Measurements from ENCODE around the gene APOL1.

APOL1 gene

DNA sequence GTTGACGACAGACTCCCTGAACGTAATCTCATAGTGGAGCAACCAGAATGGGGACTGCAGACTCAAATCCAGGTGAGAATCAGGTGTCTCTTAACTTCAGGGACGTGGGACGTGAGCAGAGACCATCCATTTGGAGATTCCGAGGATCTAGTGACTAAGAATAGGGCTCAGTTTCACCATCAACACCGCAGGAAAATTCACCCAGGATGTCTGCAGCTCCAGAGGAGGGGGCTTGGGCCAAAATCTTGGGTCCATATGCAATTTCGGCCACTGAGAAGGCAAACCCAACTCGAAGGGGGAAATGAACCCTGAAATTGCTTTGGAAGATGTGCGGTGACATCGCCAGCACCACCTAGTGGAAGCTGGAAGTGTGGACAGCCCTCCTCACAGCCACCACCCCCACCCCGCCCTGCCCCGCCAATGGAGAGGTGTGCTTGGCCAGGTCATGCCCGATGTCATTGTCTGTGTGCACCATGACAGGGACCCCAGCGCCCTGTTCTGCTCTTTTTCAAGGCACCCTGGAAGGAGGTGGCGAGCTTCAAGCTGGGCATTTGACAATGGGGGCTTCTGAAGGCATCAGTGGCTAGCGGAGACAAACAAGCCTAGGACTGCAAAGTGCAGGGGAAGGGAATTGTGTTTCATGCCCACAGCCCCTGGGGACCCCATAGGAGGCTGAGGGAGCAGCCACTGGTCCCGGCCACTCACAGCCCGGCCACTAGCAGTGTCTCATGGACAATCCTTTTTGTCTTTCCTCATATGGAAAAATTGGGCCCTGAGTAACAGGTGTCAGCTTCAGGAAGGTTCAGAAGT lies 24.8 kb downstream of the APOL1 start:
- Histone ChIP-seq H3K4me3 (ENCODE audit: low read length) (no peak overlapping the region), H3K4me1 (ENCODE audit: insufficient read depth, low read length) (peaks cover 11% of the 10 kb centered on the region), H3K36me3 (ENCODE audit: insufficient read depth, low read length) (peaks cover 11% of the 10 kb centered on the region), H3K9me3 (ENCODE audit: low read length) (no peaks in the 10 kb centered on the region), H2AFZ (ENCODE audit: low read depth, low read length) (no peak overlapping the region), H3K27me3 (ENCODE audit: insufficient read depth, low read length) (no peaks in the 10 kb centered on the region)

DNA sequence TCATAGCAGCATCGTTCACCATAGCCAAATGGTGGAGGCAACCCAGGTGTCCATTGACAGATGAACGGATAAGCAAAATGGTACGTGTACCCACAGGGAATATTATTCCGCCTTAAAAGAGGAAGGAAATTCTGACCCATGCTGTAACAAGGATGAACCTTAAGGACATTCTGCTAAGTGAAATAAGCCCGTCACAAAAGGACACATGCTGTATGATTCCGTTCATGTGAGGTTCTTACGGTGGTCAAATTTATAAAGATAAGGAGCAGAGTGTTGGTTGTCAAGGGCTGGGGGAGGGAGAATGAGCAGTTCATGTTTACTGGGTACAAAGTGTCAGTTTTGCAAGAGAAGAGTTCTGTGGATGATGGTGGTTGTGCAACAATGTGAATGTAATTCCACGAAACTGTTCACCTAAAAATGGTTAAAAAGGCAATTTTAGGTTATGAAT lies 26.3 kb downstream of the APOL1 start:
- no peaks in the 10 kb centered on the region for H3K27me3 ChIP-seq (ENCODE audit: insufficient read depth, low read length)
- peaks cover 11% of the 10 kb centered on the region for H3K4me1 ChIP-seq (ENCODE audit: insufficient read depth, low read length)
- H2AFZ ChIP-seq (ENCODE audit: low read depth, low read length) = no peak overlapping the region
- H3K36me3 ChIP-seq (ENCODE audit: insufficient read depth, low read length) = peaks cover 21% of the 10 kb centered on the region
- no peaks in the 10 kb centered on the region for H3K9me3 ChIP-seq (ENCODE audit: low read length)
- no peak overlapping the region for H3K4me3 ChIP-seq (ENCODE audit: low read length)

DNA sequence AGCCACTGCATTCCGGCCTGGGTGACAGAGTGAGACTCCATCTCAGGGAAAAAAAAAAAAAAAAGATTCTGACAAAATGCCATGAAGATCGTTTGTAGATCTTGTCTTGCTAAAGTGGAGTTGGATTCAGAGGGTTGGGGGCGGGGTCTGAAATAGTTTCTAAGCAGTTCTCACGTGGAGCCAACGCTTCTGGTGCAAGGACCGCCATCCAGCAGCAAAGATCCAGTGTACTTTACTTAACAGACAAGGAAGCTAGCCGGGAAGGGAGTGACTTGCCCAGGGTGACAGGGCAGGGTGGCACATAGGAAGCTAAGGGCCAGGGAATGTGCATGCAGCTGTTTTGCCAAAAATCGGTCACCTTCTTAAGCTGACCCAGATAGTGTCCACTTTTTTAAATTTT lies 27.4 kb downstream of the APOL1 start:
- Histone ChIP-seq H3K4me1 (ENCODE audit: insufficient read depth, low read length) (peaks cover 11% of the 10 kb centered on the region), H3K27me3 (ENCODE audit: insufficient read depth, low read length) (no peaks in the 10 kb centered on the region), H3K4me3 (ENCODE audit: low read length) (no peak overlapping the region), H3K36me3 (ENCODE audit: insufficient read depth, low read length) (peaks cover 32% of the 10 kb centered on the region), H3K9me3 (ENCODE audit: low read length) (no peaks in the 10 kb centered on the region), H2AFZ (ENCODE audit: low read depth, low read length) (no peak overlapping the region)

DNA sequence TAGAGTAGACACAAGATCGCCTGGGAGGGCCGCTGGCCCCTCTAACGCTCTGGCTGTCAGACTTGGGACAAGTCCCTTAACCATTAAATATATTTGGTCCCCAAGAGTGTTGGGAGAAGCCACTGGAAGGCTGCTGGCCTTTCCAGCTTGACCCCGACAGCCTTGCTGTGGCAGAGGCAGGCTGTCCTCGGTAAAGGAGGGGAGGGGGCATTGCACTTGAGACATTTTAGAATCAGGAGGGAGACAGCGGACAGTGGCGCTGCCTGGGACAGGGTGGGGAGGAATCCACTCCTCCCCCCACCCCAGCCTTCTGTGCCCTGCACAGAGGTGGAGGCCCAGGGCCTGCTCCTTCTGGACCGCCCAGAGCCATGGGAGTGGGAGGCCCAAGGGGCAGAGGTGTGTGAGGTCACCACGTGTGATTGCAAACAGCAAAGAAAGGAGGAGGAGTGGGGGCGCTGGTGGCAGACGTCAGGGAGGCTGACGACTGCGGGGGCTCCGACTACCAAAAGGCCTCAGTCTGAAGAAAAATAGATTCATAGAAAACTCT lies 28.9 kb downstream of the APOL1 start:
- peaks cover 38% of the 10 kb centered on the region for H3K36me3 ChIP-seq (ENCODE audit: insufficient read depth, low read length)
- H3K9me3 ChIP-seq (ENCODE audit: low read length) = no peaks in the 10 kb centered on the region

DNA sequence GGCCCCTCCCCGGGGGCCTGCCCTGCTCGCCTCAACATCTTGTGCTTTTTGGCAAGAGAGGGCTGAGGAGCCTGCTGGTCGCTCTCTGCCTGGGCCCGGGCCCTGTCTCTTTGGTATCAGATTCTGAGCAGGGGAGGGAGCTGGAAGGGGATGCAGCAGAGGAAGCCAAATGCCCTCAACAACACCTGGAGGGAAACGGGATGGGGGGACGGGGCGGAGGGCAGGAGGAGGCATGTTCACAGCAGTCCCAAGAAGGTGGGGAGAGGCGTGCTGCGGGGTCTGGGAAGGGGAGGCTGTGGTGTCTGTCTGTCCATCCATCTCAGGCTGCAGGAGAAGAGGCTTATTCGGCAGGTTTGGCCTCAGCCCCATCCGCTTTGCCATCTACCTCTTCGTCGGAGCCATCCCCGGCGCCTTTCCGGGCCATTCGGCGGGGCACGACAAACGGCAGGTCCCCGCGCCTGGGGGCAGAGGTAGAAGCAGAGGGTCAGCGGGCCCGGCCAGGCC lies 29.4 kb downstream of the APOL1 start:
- Histone ChIP-seq H2AFZ (ENCODE audit: low read depth, low read length) (no peak overlapping the region), H3K4me1 (ENCODE audit: insufficient read depth, low read length) (peaks cover 11% of the 10 kb centered on the region), H3K9me3 (ENCODE audit: low read length) (no peaks in the 10 kb centered on the region), H3K36me3 (ENCODE audit: insufficient read depth, low read length) (peaks cover 41% of the 10 kb centered on the region), H3K4me3 (ENCODE audit: low read length) (no peak overlapping the region), H3K27me3 (ENCODE audit: insufficient read depth, low read length) (no peaks in the 10 kb centered on the region)

More for the DNA sequence above, 28.9 kb downstream of the APOL1 start:
- no peaks in the 10 kb centered on the region for H3K27me3 ChIP-seq (ENCODE audit: insufficient read depth, low read length)
- no peak overlapping the region for H3K4me3 ChIP-seq (ENCODE audit: low read length)
- no peak overlapping the region for H2AFZ ChIP-seq (ENCODE audit: low read depth, low read length)
- peaks cover 11% of the 10 kb centered on the region for H3K4me1 ChIP-seq (ENCODE audit: insufficient read depth, low read length)

DNA sequence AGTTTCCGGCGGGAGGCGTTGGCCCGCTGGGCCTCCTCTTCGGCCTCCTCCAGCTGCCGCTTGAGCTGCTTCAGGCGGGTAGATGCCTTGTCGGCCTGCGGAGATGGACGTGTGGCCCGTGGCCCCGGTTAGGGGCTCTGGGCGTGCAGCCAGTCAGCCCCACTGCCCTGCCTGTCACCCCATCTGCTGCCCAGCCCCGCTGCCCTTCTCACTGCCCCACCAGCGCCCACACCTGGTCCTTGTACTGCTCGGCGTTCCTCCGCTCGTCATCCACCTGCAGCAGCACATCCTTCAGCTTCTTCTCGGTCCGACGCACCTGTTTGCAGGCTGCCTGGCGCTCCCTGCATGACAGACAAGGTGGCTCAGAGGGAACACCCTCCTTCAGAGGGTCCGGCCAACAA lies 31.2 kb downstream of the APOL1 start:
- Histone ChIP-seq H3K4me3 (ENCODE audit: low read length) (no peak overlapping the region), H3K27me3 (ENCODE audit: insufficient read depth, low read length) (no peaks in the 10 kb centered on the region), H2AFZ (ENCODE audit: low read depth, low read length) (no peak overlapping the region), H3K36me3 (ENCODE audit: insufficient read depth, low read length) (peaks cover 57% of the 10 kb centered on the region), H3K4me1 (ENCODE audit: insufficient read depth, low read length) (peaks cover 11% of the 10 kb centered on the region), H3K9me3 (ENCODE audit: low read length) (no peaks in the 10 kb centered on the region)

DNA sequence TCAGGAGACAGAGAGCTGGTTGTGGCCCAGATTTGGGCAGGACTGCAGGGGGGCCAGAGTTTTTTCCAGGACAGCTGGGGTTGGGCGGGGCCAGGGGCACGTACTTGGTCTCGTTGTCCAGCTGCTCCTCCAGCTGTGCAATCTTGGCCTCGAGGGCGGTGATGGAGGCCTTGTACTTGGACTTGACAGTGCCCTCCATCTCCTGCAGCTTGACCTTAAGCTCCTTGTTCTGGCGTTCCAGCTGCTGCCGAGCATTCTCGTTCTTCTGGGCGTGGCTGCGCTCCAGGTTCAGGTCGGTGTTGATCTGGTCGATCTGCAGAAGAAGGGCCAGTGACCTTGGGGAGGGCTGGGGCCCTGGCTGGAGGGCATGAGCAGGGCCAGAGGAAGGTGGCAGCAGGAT lies 32.1 kb downstream of the APOL1 start:
- H3K4me1 ChIP-seq (ENCODE audit: insufficient read depth, low read length) = peaks cover 11% of the 10 kb centered on the region
- H2AFZ ChIP-seq (ENCODE audit: low read depth, low read length) = no peak overlapping the region
- H3K4me3 ChIP-seq (ENCODE audit: low read length) = no peak overlapping the region
- peaks cover 66% of the 10 kb centered on the region for H3K36me3 ChIP-seq (ENCODE audit: insufficient read depth, low read length)
- no peaks in the 10 kb centered on the region for H3K9me3 ChIP-seq (ENCODE audit: low read length)
- no peaks in the 10 kb centered on the region for H3K27me3 ChIP-seq (ENCODE audit: insufficient read depth, low read length)

DNA sequence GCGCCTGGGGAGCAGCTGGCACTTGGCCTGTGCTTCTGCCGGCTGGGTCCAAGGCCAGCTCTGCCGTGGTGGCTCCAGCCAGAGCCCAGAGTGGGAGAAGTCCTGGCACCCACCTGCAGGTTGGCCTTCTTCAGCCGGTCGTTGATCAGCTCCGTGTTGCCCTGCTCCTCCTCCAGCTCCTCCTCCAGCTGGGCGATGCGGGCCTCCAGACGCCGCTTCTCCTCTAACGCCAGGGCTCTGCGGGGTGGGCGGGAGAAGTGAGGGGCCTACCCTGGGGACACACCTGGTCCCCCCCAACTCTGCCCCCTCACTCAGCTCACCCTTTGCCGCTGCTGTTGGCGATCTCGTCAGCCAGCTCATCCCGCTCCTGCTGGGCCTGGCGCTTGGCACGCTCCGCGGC lies 32.6 kb downstream of the APOL1 start:
- peaks cover 11% of the 10 kb centered on the region for H3K4me1 ChIP-seq (ENCODE audit: insufficient read depth, low read length)
- no peak overlapping the region for H3K4me3 ChIP-seq (ENCODE audit: low read length)
- H3K36me3 ChIP-seq (ENCODE audit: insufficient read depth, low read length) = peaks cover 66% of the 10 kb centered on the region

DNA sequence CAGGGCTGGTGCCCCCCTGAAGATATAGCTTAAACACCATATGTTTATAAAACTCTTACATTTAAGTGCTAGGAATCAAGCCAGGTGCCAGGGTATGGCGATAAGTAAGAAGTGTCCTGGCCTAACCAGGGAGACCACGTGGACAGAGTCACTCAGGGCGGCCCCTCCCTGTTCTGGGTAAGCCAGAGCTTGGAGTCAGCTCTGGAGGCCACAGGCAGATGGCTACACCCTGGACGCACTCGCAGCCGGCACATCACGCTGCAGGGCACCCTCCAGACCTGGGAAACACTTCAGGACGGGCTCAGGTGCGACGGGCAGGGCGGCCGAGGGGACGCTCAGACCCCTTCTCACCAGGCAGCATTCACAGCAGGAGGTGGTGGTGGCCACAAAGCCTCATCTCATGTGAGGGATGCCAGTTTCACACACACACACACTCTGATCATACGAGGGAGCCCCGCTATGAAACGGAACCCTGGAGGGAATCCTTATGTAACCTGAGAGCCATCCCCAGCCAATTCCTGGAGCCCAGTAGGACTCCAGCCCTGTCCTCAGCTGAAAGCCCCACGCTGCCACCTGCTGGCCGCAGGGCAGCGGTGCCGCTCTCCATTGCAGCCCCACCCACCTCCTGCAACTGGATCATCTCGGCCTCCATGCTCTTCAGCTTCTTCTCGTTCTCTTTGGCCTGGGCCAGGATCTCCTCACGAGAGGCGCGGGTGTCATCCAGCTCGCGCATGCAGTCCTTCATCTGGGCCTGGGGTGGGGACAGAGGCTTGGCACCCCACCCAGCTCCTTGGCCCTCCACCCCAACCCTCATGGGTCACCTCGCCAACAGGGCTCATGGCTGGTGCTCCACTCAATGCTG lies 33.4 kb downstream of the APOL1 start:
- H3K36me3 ChIP-seq (ENCODE audit: insufficient read depth, low read length) = peaks cover 63% of the 10 kb centered on the region

More for the DNA sequence above, 32.6 kb downstream of the APOL1 start:
- Histone ChIP-seq H3K9me3 (ENCODE audit: low read length) (no peaks in the 10 kb centered on the region), H3K27me3 (ENCODE audit: insufficient read depth, low read length) (no peaks in the 10 kb centered on the region), H2AFZ (ENCODE audit: low read depth, low read length) (no peak overlapping the region)

DNA sequence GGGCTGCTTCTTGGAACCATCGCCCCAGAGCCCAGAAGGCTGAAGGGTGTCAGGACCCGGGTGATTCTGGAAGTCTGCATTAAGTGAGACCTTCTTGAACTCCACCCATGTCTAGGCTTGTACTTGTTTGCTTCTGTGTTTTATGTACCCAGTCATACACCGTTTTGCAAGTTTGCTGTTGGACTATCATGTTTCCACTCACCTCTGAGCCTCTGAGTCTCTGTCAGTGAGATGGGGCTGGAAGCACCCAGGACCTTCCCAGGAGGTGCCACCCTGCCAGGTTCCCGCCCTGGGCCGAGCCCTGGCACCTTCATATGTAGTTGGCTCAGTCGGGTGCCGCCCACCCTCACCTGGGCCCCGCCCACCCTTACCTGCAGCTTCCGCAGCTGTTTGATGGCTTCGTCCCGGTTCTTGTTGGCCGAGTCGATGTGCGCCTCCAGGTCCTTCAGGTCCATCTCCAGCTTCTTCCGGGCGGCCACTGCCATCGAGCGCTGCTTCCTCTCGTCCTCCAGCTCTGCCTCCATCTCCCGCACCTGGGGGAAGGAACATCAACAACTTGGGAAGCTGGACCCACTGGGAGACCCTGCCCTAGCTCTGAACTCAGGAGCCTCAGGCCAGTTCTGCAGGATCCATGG lies 35.1 kb downstream of the APOL1 start:
- Histone ChIP-seq H3K36me3 (ENCODE audit: insufficient read depth, low read length) (peaks cover 67% of the 10 kb centered on the region), H3K4me3 (ENCODE audit: low read length) (no peak overlapping the region), H3K9me3 (ENCODE audit: low read length) (peaks cover 10% of the 10 kb centered on the region), H3K27me3 (ENCODE audit: insufficient read depth, low read length) (no peaks in the 10 kb centered on the region), H2AFZ (ENCODE audit: low read depth, low read length) (no peak overlapping the region), H3K4me1 (ENCODE audit: insufficient read depth, low read length) (no peaks in the 10 kb centered on the region)

More for the DNA sequence above, 33.4 kb downstream of the APOL1 start:
- no peak overlapping the region for H3K4me3 ChIP-seq (ENCODE audit: low read length)
- H3K4me1 ChIP-seq (ENCODE audit: insufficient read depth, low read length) = peaks cover 11% of the 10 kb centered on the region
- no peaks in the 10 kb centered on the region for H3K27me3 ChIP-seq (ENCODE audit: insufficient read depth, low read length)
- H3K9me3 ChIP-seq (ENCODE audit: low read length) = no peaks in the 10 kb centered on the region
- no peak overlapping the region for H2AFZ ChIP-seq (ENCODE audit: low read depth, low read length)

DNA sequence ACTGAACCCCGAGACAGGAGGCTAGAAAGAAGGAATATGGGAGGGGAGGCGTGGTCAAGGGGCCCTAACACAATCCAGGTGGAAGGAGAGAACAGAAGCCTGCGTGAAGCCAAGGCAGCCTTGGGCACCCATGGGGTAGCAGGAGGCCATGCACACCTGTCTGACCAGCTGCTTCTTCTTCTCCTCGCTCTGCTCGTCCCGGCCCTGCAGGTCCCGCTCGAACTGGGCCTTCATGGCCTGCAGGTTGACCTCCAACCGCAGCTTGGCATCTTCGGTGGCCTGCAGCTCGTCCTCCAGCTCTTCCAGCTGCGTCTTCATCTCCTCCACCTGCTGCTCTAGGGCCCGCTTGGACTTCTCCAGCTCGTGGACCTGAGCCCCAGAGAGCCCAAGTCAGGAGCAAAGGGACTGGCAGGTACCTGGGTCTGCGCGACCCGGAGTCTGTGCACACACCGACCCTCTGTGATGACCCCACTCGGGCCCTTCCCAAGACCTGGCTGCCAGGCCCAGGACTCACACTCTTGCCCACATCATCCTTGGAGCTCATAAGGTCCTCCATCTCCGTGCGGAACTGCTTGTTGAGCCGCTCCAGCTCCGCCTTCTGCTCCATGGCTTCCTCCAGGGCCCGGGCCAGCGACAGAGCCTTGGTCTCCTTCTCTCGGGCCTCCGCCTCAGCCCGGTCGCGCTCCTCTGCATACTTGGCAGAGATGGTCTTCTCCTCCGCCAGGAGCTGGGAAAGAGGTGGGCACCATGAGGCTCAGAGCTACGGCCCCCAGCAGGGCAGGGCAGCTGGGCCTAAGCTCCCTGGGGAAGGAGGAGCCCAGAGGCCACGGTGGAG lies 35.9 kb downstream of the APOL1 start:
- Histone ChIP-seq H3K27me3 (ENCODE audit: insufficient read depth, low read length) (no peaks in the 10 kb centered on the region), H3K36me3 (ENCODE audit: insufficient read depth, low read length) (peaks cover 72% of the 10 kb centered on the region), H3K9me3 (ENCODE audit: low read length) (peaks cover 10% of the 10 kb centered on the region), H2AFZ (ENCODE audit: low read depth, low read length) (no peak overlapping the region), H3K4me1 (ENCODE audit: insufficient read depth, low read length) (no peaks in the 10 kb centered on the region), H3K4me3 (ENCODE audit: low read length) (no peak overlapping the region)

DNA sequence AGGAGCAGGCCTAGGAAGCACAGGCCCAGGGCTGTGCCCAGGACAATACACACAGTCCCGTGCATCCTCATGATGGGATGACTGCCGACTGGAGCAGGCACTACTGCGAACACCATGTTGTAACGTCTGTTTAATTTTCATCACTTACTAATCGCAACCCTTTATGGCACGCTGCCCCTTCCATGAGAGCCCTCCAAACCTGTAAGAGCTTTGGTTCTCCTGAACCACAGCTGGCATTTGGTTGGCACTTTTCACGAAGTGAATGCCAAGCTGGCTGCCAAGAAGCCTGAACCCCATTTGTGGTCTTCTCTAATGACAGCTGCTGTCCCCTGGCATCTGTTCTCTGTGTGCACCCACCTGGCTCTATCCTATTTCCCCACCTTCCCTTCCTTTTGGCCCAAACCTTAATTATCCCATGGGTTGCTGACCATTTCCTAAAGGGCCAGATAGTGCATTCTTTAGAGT lies 36.5 kb downstream of the APOL1 start:
- Histone ChIP-seq H2AFZ (ENCODE audit: low read depth, low read length) (no peak overlapping the region), H3K4me1 (ENCODE audit: insufficient read depth, low read length) (no peaks in the 10 kb centered on the region), H3K9me3 (ENCODE audit: low read length) (peaks cover 10% of the 10 kb centered on the region), H3K4me3 (ENCODE audit: low read length) (no peak overlapping the region), H3K27me3 (ENCODE audit: insufficient read depth, low read length) (no peaks in the 10 kb centered on the region), H3K36me3 (ENCODE audit: insufficient read depth, low read length) (peaks cover 72% of the 10 kb centered on the region)

All from neuron (in vitro differentiated cells).